ENCODE measurements around the gene BRME1. TPM values are rescaled to one million over a fixed set of nuclear protein-coding genes. Genes with fewer than 3 reads are reported as not detected.
A peak's percentile ranks its signal among the peaks of the same experiment; 100 is the strongest.

Gene BRME1
- total RNA-seq, 4 donors from 2014 or later = 0.42 to 1.1 (median 0.78) TPM

GRCh38 chr19:13850910-13851733 is 54.8 kb downstream of the BRME1 start:
- Histone ChIP-seq H3K9me3 (no peaks in the 10 kb centered on the region), H3K27ac (replicated peaks in 1 of 4) (peak overlapping the region; percentile 99 to 100 (median 100)), H3K4me3 (peak overlapping the region; percentile 47 to 50 (median 49)), H3K27me3 (no peaks in the 10 kb centered on the region), H3K4me1 (peaks cover 61 to 78% (median 73%) of the 10 kb centered on the region in 4 donors), H3K36me3 (no peaks in the 10 kb centered on the region)
- TF ChIP-seq EP300 (IDR thresholded peaks at IDR 0.05) = peak; percentile 53
- no peak for TF ChIP-seq POLR2A (IDR thresholded peaks at IDR 0.05; ENCODE audit: low read depth)
- peak; percentile 85 to 95 for TF ChIP-seq POLR2AphosphoS5 (IDR thresholded peaks at IDR 0.05)
- TF ChIP-seq CTCF (IDR thresholded peaks at IDR 0.05) = no peak
- 4% methylated on average over 12 of the region's 26 CpGs for WGBS
- peak; percentile 97 for DNase-seq (ENCODE audit: extremely low spot score)
- intact Hi-C loops (cut with DNase I) = no loop called here

GRCh38 chr19:13849991-13850909 is 55.7 kb downstream of the BRME1 start:
- TF ChIP-seq POLR2AphosphoS5 (IDR thresholded peaks at IDR 0.05) (peak; percentile 25 to 71), POLR2A (IDR thresholded peaks at IDR 0.05; ENCODE audit: low read depth) (peak; percentile 46), EP300 (IDR thresholded peaks at IDR 0.05) (no peak)
- WGBS = 32% methylated on average over 20 of the region's 66 CpGs
- H3K4me3 ChIP-seq = peak overlapping the region; percentile 47 to 50 (median 49)
- H3K27ac ChIP-seq (replicated peaks in 1 of 4) = peak overlapping the region; percentile 99 to 100 (median 100)
- H3K9me3 ChIP-seq = no peaks in the 10 kb centered on the region
- no peaks in the 10 kb centered on the region for H3K27me3 ChIP-seq
- no peak for DNase-seq (ENCODE audit: extremely low spot score)
- peaks cover 70 to 83% (median 80%) of the 10 kb centered on the region in 4 donors for H3K4me1 ChIP-seq
- H3K36me3 ChIP-seq = no peaks in the 10 kb centered on the region
- intact Hi-C loops (cut with DNase I) = loop anchor here (10.0 kb wide), 1 partner anchor 695 kb away; the partner anchor contains the start of genes IER2 and STX10

- Histone ChIP-seq H3K9me3 (no peaks in the 10 kb centered on the region), H3K4me3 (no peak overlapping the region), H3K4me1 (peaks cover 73 to 94% (median 89%) of the 10 kb centered on the region in 4 donors), H3K27ac (replicated peaks in 1 of 4) (peak overlapping the region; percentile 99 to 100 (median 100)), H3K27me3 (no peaks in the 10 kb centered on the region), H3K36me3 (no peaks in the 10 kb centered on the region)
- intact Hi-C loops (cut with DNase I) = loop anchor here (10.0 kb wide), 1 partner anchor 694 kb away; the partner anchor contains the start of genes IER2 and STX10
- DNase-seq (ENCODE audit: extremely low spot score) = no peak
- no peak for TF ChIP-seq POLR2A (IDR thresholded peaks at IDR 0.05; ENCODE audit: low read depth)
- TF ChIP-seq EP300 (IDR thresholded peaks at IDR 0.05) = no peak
- TF ChIP-seq CTCF (IDR thresholded peaks at IDR 0.05) = no peak
- TF ChIP-seq POLR2AphosphoS5 (IDR thresholded peaks at IDR 0.05) = no peak
- WGBS = 56% methylated on average over 11 of the region's 16 CpGs
Measured at GRCh38 chr19:13848798-13849676, 56.9 kb downstream of the BRME1 start.

- TF ChIP-seq POLR2AphosphoS5 (IDR thresholded peaks at IDR 0.05) = no peak
- no peak for TF ChIP-seq EP300 (IDR thresholded peaks at IDR 0.05)
- no peak for TF ChIP-seq CTCF (IDR thresholded peaks at IDR 0.05)
- no peak for TF ChIP-seq POLR2A (IDR thresholded peaks at IDR 0.05; ENCODE audit: low read depth)
- Histone ChIP-seq H3K9me3 (no peaks in the 10 kb centered on the region), H3K36me3 (no peaks in the 10 kb centered on the region), H3K4me3 (no peak overlapping the region), H3K27ac (replicated peaks in 1 of 4) (peak overlapping the region; percentile 99 to 100 (median 100)), H3K27me3 (no peaks in the 10 kb centered on the region), H3K4me1 (peaks cover 81 to 96% (median 92%) of the 10 kb centered on the region in 4 donors)
- WGBS = 73% methylated on average over 4 of the region's 4 CpGs
- intact Hi-C loops (cut with DNase I) = loop anchor here (10.0 kb wide), 1 partner anchor 694 kb away; the partner anchor contains the start of genes IER2 and STX10
- no peak for DNase-seq (ENCODE audit: extremely low spot score)
Measured at GRCh38 chr19:13848340-13848677, 57.6 kb downstream of the BRME1 start.

Data from esophagus muscularis mucosa (tissue), 4 donors.